Transverse colon (tissue), 4 donors: ENCODE measurements around the gene LRP4. TPM values are rescaled to one million over a fixed set of nuclear protein-coding genes. Genes with fewer than 3 reads are reported as not detected.

Experiments
- DNase-seq: peaks from one replicate; pipeline ENCODE4 v3.0.0-alpha.2; 2019
- H3K27ac ChIP-seq, 4 donors: fragments of 200-600 bp; sonication (generic); 2 replicates each; pipeline ENCODE4 v1.5.1; 2016 to 2018; ENCODE audit warnings: inconsistent platforms in 4 of 4
- H3K27me3 ChIP-seq: fragments of 200-600 bp; sonication (generic); 2 replicates; pipeline ENCODE4 v1.5.1; 2017; ENCODE audit warnings: inconsistent platforms
- H3K36me3 ChIP-seq, 4 donors: fragments of 200-600 bp; sonication (generic); 2 replicates each; pipeline ENCODE4 v1.5.1; 2017 to 2019; ENCODE audit warnings: inconsistent platforms in 4 of 4
- H3K4me1 ChIP-seq, 4 donors: fragments of 200-600 bp; sonication (generic); 2 replicates each; pipeline ENCODE4 v1.5.1; 2017 to 2020; ENCODE audit warnings: inconsistent platforms in 4 of 4
- H3K4me3 ChIP-seq, 4 donors: fragments of 200-600 bp; sonication (generic); 1 replicate in 1 of 4; 2 replicates in 3 of 4; pipeline versions ENCODE4 v1.5.1 to v1.6.1; 2017 to 2019; ENCODE audit warnings: inconsistent platforms in 4 of 4
- H3K9me3 ChIP-seq, 2 donors: fragments of 200-600 bp; sonication (generic); 2 replicates each; pipeline ENCODE4 v1.5.1; 2017 to 2019; ENCODE audit warnings: inconsistent platforms in 2 of 2
- EP300 ChIP-seq: sonication (generic); formaldehyde crosslinking; IDR thresholded peaks from one replicate; pipeline ENCODE4 v1.6.1; 2017; ENCODE audit warnings: antibody characterized with exemption, low read depth
- POLR2A ChIP-seq: fragments of 450-650 bp; IDR thresholded peaks from one replicate; pipeline ENCODE4 v1.6.1; 2016; ENCODE audit warnings: antibody characterized with exemption, mild to moderate bottlenecking, moderate library complexity
- POLR2AphosphoS5 ChIP-seq, 3 donors: sonication (generic); formaldehyde crosslinking; IDR thresholded peaks; one replicate each; pipeline ENCODE4 v1.6.1; 2016; ENCODE audit warnings: antibody characterized with exemption in 3 of 3
- WGBS, 2 donors: methylation state at CpG; one replicate each; pipeline ENCODE4 v1.1.5; 2018; ENCODE audit warnings: low coverage in 1 of 2; 5-methylcytosine and 5-hydroxymethylcytosine counted together
- in situ Hi-C, 4 donors: fragments of 200-750 bp; cut with MboI; loops; one replicate each; pipeline versions ENCODE4 v1.15.0 to v1.15.1; 2017; ENCODE audit warnings: low sequenced_read_pairs in 3 of 4, low pct_ligation_motif_present in 1 of 4, low pct_unique_long_range_greater_than_20kb in 1 of 4
- intact Hi-C: fragments of 100-400 bp; cut with DNase I; formaldehyde crosslinking; loops from one replicate; pipeline ENCODE4 v1.15.1; 2023; ENCODE audit warnings: low total_unique reads
- total RNA-seq, 4 donors: library from RNA; depleted of rRNA; stranded (reverse); fragments of >200 nt; gene quantifications; one replicate each; pipeline ENCODE4 v1.1.0, GENCODE V29; 2016
- TF ChIP-seq, protein P1 (sequence below), 5 experiments: fragments of 200-600 bp in 3 of 5; fragments of 450-650 bp in 2 of 5; sonication (generic) in 3 of 5; IDR thresholded peaks; 1 replicate in 2 of 5; 2 replicates in 3 of 5; pipeline ENCODE4 v1.5.1; 2016 to 2017; ENCODE audit warnings: antibody characterized with exemption in 5 of 5, inconsistent platforms in 3 of 5, mild to moderate bottlenecking in 2 of 5, moderate library complexity in 1 of 5

LRP4 gene, protein sequence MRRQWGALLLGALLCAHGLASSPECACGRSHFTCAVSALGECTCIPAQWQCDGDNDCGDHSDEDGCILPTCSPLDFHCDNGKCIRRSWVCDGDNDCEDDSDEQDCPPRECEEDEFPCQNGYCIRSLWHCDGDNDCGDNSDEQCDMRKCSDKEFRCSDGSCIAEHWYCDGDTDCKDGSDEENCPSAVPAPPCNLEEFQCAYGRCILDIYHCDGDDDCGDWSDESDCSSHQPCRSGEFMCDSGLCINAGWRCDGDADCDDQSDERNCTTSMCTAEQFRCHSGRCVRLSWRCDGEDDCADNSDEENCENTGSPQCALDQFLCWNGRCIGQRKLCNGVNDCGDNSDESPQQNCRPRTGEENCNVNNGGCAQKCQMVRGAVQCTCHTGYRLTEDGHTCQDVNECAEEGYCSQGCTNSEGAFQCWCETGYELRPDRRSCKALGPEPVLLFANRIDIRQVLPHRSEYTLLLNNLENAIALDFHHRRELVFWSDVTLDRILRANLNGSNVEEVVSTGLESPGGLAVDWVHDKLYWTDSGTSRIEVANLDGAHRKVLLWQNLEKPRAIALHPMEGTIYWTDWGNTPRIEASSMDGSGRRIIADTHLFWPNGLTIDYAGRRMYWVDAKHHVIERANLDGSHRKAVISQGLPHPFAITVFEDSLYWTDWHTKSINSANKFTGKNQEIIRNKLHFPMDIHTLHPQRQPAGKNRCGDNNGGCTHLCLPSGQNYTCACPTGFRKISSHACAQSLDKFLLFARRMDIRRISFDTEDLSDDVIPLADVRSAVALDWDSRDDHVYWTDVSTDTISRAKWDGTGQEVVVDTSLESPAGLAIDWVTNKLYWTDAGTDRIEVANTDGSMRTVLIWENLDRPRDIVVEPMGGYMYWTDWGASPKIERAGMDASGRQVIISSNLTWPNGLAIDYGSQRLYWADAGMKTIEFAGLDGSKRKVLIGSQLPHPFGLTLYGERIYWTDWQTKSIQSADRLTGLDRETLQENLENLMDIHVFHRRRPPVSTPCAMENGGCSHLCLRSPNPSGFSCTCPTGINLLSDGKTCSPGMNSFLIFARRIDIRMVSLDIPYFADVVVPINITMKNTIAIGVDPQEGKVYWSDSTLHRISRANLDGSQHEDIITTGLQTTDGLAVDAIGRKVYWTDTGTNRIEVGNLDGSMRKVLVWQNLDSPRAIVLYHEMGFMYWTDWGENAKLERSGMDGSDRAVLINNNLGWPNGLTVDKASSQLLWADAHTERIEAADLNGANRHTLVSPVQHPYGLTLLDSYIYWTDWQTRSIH (N-terminal part only)
- total RNA-seq, result 10 to 100 TPM in 3 of 4 donors, 1 to 10 TPM in 1; 7.9 to 52.4 (median 16.2) TPM

DNA sequence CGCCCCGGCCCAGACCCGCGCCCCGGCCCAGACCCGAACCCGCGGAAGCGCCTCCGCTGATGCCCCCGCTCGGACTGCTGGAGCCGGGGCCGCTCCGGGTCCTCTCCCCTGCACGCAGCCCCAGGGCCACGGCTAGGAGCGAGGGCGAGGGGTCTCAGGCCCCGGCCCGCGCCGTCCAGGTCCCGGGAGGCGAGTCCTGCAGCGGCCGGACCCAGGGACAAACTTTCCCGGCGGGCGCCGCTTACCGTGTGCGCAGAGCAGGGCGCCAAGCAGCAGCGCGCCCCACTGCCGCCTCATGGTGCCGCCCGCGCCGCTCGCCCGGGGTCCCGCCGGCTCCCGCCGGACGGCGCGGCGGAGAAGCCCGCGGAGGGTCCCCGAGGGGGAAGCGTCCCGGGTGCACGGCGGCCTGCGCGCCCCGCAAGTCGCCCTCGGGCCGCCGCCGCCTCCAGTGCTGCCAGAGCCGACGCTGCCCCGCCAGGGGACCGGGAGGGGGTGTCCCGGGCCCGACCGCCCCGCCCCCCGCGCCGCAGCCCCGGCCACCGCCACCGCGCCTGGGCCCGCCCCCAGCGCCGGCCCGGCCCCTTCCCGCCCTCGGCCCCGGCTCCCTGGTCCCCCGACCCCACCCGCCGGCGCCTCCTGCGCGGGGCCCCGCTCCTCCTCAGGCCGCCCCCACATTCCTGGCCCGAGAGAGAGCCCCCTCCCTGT is at the start of gene LRP4:
Gene LRP4, minus strand, starts transcription at position 468 of the 705 bp plus-strand sequence. Its CDS starts 171 bp downstream, at position 297.
- Histone ChIP-seq H3K4me1 (peaks cover 4 to 51% (median 31%) of the 10 kb centered on the region in 4 donors), H3K27me3 (peaks cover 12% of the 10 kb centered on the region), H3K27ac (peak within 1 kb of the TSS; percentile 66 to 82 (median 76)), H3K4me3 (peak within 1 kb of the TSS; percentile 63 to 73 (median 70)), H3K36me3 (no peaks in the 10 kb centered on the region), H3K9me3 (no peaks in the 10 kb centered on the region)
- 2% methylated on average over 27 of the region's 97 CpGs; no CpG with 5 or more reads in 1 of the 2 donors for WGBS, 2 donors
- TF ChIP-seq POLR2A (no peak), POLR2AphosphoS5 (IDR thresholded peaks at IDR 0.05) (no peak)
- TF ChIP-seq, protein P1, sequence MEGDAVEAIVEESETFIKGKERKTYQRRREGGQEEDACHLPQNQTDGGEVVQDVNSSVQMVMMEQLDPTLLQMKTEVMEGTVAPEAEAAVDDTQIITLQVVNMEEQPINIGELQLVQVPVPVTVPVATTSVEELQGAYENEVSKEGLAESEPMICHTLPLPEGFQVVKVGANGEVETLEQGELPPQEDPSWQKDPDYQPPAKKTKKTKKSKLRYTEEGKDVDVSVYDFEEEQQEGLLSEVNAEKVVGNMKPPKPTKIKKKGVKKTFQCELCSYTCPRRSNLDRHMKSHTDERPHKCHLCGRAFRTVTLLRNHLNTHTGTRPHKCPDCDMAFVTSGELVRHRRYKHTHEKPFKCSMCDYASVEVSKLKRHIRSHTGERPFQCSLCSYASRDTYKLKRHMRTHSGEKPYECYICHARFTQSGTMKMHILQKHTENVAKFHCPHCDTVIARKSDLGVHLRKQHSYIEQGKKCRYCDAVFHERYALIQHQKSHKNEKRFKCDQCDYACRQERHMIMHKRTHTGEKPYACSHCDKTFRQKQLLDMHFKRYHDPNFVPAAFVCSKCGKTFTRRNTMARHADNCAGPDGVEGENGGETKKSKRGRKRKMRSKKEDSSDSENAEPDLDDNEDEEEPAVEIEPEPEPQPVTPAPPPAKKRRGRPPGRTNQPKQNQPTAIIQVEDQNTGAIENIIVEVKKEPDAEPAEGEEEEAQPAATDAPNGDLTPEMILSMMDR (IDR thresholded peaks at IDR 0.05), result peak in 1 of 5 experiments; percentile 6
- peak; percentile 69 for DNase-seq
- intact Hi-C loops (no loop called here), in situ Hi-C loops (loop anchor here in 1 of 4 donors (10.0 kb wide), 1 partner anchor 237 kb away; no protein-coding TSS in a partner anchor)

DNA sequence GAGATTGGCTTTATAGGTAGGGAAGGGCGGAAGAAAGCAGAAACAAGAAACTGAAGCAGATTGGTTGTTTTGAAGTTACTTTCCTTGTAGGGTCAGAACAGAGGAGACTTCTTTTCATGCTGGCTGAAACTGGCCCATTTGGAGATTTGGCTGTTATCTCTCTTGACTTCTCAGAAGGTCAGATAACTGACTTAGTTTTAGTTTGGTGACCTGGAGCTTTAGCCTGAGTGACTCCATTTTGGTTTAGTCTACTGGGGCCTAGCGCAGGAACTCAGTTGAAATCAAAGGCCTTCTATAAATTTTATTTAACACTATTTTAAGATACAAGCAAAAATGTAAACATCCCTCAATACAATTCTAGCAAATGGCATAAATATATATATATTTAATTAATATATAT is 49.6 kb upstream of the LRP4 start:
- H3K9me3 ChIP-seq, result no peaks in the 10 kb centered on the region
- no peak overlapping the region for H3K27ac ChIP-seq
- in situ Hi-C loops (no loop called here), intact Hi-C loops (no loop called here)
- TF ChIP-seq POLR2AphosphoS5 (IDR thresholded peaks at IDR 0.05) (no peak), POLR2A (no peak), EP300 (no peak)
- TF ChIP-seq, protein P1 (IDR thresholded peaks at IDR 0.05), result no peak
- no peaks in the 10 kb centered on the region for H3K36me3 ChIP-seq
- H3K4me3 ChIP-seq, result no peak overlapping the region
- no peak for DNase-seq
- WGBS, 2 donors, result 92 to 95% methylated on average over 2 of the region's 2 CpGs
- H3K27me3 ChIP-seq, result no peaks in the 10 kb centered on the region
- peaks cover 0 to 19% (median 7%) of the 10 kb centered on the region in 4 donors for H3K4me1 ChIP-seq

DNA sequence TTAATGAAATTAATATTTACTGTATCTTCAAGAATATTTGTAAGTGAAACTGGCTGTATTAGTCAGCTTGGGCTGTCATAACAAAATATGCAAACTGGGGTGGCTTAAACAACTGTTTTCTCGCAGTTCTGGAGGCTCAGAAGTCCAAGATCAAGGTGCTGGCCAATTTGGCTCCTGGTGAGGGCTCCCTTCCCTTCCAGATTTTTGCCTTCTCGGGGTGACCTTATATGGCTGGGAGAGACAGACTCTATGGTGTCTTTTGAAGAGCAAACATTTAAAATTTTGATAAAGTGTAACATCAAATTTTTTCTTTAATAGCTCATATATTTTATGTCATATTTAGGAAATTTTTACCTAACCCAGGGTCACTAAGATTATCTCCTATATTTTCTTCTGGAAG is 48.4 kb upstream of the LRP4 start:
- H3K27ac ChIP-seq, result no peak overlapping the region
- intact Hi-C loops, result no loop called here
- TF ChIP-seq EP300, result no peak
- no peak for TF ChIP-seq POLR2AphosphoS5 (IDR thresholded peaks at IDR 0.05)
- no peak for TF ChIP-seq POLR2A
- TF ChIP-seq, protein P1 (IDR thresholded peaks at IDR 0.05), result no peak
- no peaks in the 10 kb centered on the region for H3K36me3 ChIP-seq
- 71 to 78% methylated on average over 2 of the region's 2 CpGs for WGBS, 2 donors
- DNase-seq, result no peak
- peaks cover 0 to 9% (median 3%) of the 10 kb centered on the region in 4 donors for H3K4me1 ChIP-seq
- in situ Hi-C loops, result no loop called here
- no peaks in the 10 kb centered on the region for H3K9me3 ChIP-seq
- H3K4me3 ChIP-seq, result no peak overlapping the region
- no peaks in the 10 kb centered on the region for H3K27me3 ChIP-seq
